HG02623 (cell line): ENCODE measurements around the gene ETS1.
"Not testable (repeated sequence)": the region's sequence is repeated elsewhere in the genome, so short reads cannot be mapped to it uniquely, and the experiment has no call there.

Source experiments
- ATAC-seq: cut with Tn5 transposase; IDR thresholded peaks from one replicate; pipeline ENCODE4 v1.9.1; 2021; ENCODE audit warnings: moderate library complexity; ENCODE audit not compliant: unreplicated experiment

Gene ETS1

GRCh38 chr11:128448981-128449713, 138.2 kb downstream of the ETS1 start:
- no peak for ATAC-seq

DNA sequence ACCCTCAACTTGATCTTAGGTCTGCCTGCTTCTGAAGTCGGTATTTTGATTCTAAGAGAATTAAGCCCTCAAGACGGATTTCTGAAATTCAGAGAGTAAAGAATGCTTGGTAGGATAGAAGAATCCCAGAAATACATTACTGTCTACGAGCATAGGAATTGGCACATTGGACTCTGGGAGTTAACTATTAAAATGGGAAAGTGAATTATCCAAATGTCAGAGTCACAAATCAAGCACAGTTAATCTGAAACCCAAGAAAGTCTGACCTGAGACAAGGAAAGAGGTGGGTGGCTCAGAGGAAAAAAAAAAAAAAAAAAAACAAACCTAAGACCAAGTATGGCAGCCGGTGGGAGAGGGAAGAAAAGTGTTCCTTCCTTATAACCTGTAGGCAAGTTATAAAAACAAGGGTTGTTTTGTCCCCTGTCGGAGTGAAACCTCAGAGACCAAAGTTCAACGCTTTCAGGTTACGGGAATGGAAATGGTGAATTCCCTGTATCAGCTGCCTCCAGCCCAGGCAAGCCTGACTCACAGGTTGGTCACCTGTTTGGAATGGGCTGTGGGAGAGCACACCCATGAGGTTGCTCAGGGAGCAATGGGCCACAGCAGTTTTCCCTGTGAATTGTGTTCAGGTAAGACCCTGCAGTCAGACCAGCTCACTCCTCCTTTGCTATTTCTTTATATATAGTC, 139.0 kb downstream of the ETS1 start:
- no peak for ATAC-seq

DNA sequence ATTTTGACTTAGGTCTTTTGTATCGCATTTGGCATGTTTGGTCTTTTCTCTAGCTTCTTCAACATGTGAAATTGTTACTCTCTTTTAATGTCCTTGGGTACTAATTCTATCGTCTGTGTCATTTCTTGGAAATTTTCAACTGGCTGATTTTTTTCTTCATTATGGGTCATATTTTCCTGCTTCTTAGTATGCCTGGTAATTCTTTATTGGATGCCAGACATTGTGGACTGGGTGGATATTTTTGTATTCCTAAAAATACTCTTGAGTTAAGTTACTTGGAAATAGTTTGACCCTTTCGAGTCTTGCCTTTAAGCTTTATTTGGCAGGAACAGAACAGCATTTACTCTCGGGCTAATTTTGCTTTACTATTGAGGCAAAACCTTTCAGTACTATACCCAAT, 140.1 kb downstream of the ETS1 start:
- ATAC-seq, result no peak

DNA sequence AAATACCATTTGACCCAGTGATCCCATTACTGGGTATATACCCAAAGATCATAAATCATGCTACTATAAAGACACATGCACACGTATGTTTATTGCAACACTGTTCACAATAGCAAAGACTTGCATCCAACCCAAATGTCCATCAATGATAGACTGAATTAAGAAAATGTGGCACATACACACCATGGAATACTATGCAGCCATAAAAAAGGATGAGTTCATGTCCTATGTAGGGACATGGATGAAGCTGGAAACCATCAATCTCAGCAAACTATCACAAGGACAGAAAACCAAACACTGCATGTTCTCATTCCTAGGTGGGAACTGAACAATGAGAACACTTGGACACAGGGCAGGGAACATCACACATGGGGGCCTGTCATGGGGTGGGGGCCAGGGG, 141.4 kb downstream of the ETS1 start:
- not testable (repeated sequence) for ATAC-seq

DNA sequence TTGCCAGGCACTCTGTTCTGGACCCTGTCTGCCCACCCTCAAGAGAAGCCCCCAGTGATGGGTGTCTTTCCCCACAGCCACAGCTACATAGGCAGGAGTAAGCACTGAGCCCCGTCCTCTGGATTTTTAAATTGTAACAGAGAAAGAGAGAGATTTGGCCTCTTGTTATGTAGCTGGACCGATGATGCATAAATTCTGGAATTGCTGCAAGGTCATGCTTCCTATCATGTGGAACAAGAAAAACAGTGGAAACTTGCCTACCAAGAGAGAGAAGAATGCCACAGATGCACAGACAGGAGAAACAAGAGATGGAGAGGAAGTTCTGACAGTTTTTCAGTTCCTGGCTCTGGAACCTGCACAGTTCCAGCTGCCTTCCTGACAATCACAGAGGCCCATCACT, 150.2 kb downstream of the ETS1 start:
- ATAC-seq, result no peak

DNA sequence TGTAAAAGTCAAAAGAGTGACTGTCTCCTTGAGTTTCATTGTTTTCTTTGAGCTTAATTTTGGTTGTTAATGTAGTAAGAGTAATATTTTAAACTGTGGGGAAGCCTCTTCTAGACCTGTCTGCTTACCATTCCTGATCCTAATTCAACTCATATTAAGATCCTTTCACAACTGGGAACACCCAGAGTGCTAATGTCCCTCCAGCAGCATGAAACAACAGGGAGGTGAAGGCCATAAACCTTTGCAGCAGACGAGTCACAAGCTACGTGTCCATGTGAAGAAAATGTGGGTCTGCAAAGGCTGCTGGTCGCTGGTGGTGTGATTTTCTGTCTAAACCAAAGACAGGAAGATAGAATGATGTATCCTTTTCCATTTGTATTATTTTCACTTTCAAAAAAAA, 152.5 kb downstream of the ETS1 start:
- ATAC-seq, result no peak

GRCh38 chr11:128434411-128434810, 152.9 kb downstream of the ETS1 start:
- no peak for ATAC-seq

GRCh38 chr11:128432926-128433325, 154.4 kb downstream of the ETS1 start:
- ATAC-seq, result no peak

- ATAC-seq, result no peak
Observed at GRCh38 chr11:128431931-128432330, 155.4 kb downstream of the ETS1 start.

DNA sequence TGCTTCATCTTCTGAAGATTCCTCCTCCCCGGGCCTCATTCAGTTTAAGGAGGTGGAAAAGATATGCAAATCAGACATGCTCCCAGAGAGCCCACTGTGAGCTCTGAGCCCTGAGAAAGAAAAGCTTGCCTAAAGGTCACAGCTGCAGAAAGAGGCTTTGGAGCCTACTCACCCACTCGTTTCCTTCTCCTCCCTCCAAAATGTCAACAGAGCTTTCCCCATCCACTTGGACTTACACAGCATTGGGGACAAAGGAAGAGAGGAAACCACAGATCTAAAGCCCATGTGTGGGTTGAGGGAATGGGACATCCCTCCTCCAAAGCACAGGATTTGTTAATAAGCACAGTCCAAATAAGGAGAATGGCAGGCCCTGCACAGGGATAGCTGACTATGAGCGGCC, 158.4 kb downstream of the ETS1 start:
- ATAC-seq, result no peak

GRCh38 chr11:128424851-128425285, 162.5 kb downstream of the ETS1 start:
- ATAC-seq, result no peak

DNA sequence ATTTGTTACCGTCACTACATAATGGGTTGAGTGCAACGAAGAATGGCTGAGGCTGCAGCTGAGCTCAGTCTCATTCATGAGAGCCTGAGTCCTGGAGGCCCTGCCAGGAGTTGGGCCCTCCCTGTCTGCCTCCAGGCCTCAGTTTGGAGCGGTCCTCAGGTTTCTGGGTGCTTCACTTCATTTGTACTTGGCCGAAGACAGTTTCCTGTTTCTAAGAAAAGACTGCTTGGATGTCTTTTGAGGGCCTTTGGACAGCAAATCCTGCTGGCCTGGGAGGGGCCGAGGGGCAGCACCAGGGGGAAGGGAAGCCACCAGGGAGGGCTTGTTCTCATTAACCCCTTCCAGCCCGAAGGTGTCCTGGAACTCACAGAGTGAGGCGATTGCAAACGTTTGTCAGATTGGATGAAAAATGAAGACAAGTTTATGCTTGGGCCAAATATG, 163.1 kb downstream of the ETS1 start:
- ATAC-seq, result no peak

- no peak for ATAC-seq
Observed at GRCh38 chr11:128422576-128423370, 164.6 kb downstream of the ETS1 start.

GRCh38 chr11:128421577-128422330, 165.6 kb downstream of the ETS1 start:
- ATAC-seq, result no peak

GRCh38 chr11:128420951-128421350, 166.4 kb downstream of the ETS1 start:
- ATAC-seq, result no peak

- no peak for ATAC-seq
Observed at GRCh38 chr11:128420265-128420664, 167.1 kb downstream of the ETS1 start.

DNA sequence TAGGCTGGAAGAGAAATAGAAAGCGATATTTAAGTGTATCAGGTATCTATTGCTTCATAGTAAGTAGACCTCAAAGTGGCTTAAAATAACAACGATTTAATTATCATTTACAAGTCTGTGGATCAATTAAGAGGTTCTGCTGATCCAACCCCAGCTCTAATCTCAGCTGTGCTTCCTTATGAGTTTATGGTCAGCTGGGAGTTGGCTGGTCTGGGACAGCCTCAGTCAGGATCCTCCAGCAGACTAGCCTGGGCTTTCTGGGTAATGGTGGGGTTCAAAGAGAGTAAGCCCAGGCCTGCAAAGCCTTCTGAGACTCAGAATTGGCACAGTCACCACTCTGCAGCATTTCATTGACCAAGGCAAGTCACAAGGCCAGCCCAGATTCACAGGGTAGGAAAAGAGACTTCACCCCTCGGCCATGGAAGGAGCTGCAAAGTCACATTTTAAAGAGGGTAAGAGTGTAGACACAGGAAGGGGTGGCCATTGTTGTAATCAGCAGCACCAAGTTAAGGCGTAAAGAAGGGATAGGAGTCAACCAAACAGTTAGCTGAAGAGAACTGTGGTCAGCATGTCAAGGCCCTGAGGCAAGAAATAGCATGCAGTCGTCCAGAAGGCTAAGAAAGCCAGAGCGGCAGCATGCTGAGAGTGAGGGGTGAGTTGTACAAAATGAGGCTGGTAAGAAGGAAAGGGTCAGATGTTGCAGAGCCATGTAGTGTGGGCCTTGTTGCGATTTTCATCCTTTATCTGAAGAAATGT, 168.2 kb downstream of the ETS1 start:
- no peak for ATAC-seq

DNA sequence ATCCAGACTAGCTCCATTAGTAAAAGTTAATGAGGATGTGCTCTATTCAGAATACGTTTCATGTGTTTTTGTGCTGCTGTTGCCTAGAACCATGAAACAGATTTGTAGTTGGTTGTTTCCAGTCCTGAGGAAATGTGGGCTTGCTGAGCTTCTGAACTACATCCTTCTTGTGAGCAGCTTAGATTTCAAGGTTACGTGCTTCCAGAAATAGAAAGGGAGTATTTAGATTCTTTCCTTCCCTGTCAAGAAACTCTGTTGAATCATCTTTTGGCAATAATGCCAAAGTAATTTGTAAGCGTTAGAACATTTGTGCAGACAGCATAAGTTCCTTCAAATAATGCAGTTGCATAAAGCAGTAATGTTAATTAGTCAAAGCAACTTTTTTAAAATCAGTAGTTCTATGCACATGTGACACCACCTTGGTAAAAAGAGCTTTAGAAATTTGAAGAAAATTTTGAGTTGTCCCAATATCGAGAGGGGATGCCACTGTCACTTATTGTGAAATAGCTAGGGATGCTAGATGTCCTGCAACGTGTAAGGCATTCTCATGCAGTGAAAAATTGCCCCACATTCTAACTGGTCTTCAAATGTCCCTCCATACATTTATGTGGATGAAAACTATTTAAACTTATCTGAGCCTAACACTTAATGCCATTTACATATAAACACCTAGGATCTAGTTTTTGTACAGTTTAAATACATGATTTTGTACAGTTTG, 169.6 kb downstream of the ETS1 start:
- no peak for ATAC-seq

- ATAC-seq, result no peak
Observed at GRCh38 chr11:128416976-128417375, 170.4 kb downstream of the ETS1 start.

- ATAC-seq, result no peak
Observed at GRCh38 chr11:128415539-128415938, 171.8 kb downstream of the ETS1 start.
